Measurements from ENCODE around the gene OR7G1. TPM values are rescaled to one million over a fixed set of nuclear protein-coding genes. Genes with fewer than 3 reads are reported as not detected.

Gene OR7G1
- total RNA-seq, 1 experiment from 2014 or later = not detected

DNA sequence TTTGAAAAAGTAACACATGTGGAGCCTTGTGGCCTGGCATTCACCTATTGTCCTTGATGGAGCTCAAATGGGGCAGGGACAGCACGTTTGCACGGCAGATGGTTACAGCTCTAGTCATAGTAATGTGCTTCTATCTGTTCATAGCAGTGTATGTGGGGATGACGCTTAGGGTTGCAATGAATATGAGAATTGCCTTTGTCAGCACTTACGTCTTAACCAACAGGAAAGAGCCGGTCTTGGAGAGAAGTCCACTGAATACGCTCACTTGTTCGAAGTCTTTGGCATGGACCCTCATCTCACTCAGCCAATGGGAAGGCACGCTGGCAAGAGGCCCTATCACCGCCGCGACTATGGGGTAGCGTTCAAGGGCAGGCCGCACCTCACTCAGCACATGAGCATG lies 44.3 kb upstream of the OR7G1 start:
- Mint-ChIP-seq H3K36me3 (ENCODE audit: insufficient read depth in 1 of 3, low read depth in 3 of 3) (peaks cover 91 to 95% (median 93%) of the 10 kb centered on the region in 3 experiments), H3K9me3 (peaks cover 31 to 67% of the 10 kb centered on the region in 2 experiments), H3K27ac (peak overlapping the region in 1 of 3 experiments; percentile 46; a peak in 1 of 7 replicates), H3K4me1 (no peaks in the 10 kb centered on the region), H3K27me3 (ENCODE audit: low read depth) (no peaks in the 10 kb centered on the region; the same call in 1 of the 2 replicates), H3K4me3 (no peak overlapping the region)
- H3K79me1 ChIP-seq (ENCODE audit: insufficient read depth, low read depth, low read length, poor library complexity, severe bottlenecking) = peaks cover 19% of the 10 kb centered on the region
- no peak overlapping the region for H4K5ac ChIP-seq (ENCODE audit: insufficient read length, low read depth, low read length)
- H2BK12ac ChIP-seq (ENCODE audit: insufficient read length, low read depth, low read length) = no peak overlapping the region
- no peaks in the 10 kb centered on the region for H3K27me3 ChIP-seq (ENCODE audit: insufficient read depth, low read length)
- H2BK120ac ChIP-seq (ENCODE audit: low read depth, low read length, poor library complexity, severe bottlenecking) = no peak overlapping the region
- no peak overlapping the region for H2BK5ac ChIP-seq (ENCODE audit: insufficient read length, low read length)
- H4K20me1 ChIP-seq (ENCODE audit: control insufficient read depth, insufficient read depth, insufficient read length) = no peaks in the 10 kb centered on the region
- no peak overlapping the region for H4K8ac ChIP-seq (replicated peaks; ENCODE audit: insufficient read length, low read depth, low read length)
- no peak overlapping the region for H3K18ac ChIP-seq (ENCODE audit: insufficient read length, low read depth, low read length)
- H3K23ac ChIP-seq (ENCODE audit: insufficient read length, low read depth, low read length) = no peak overlapping the region
- H3K56ac ChIP-seq (ENCODE audit: insufficient read length, low read depth, low read length) = no peak overlapping the region
- H2BK20ac ChIP-seq (ENCODE audit: low read depth, low read length, poor library complexity, severe bottlenecking) = no peak overlapping the region
- no peak overlapping the region for H3K4me2 ChIP-seq (ENCODE audit: insufficient read depth, insufficient read length, low read length)
- peaks cover 13% of the 10 kb centered on the region; the same call in 1 of the 2 replicates for H3K79me2 ChIP-seq (ENCODE audit: insufficient read depth, low read length)
- no peak overlapping the region for H3T11ph ChIP-seq (ENCODE audit: low read length)
- peaks cover 7% of the 10 kb centered on the region for H3K9me3 ChIP-seq (ENCODE audit: control insufficient read depth, low read depth, low read length)
- H3K27ac ChIP-seq (ENCODE audit: insufficient read length, low read depth, low read length) = no peak overlapping the region
- no peaks in the 10 kb centered on the region for H3K23me2 ChIP-seq (ENCODE audit: insufficient read length, low read depth, low read length, poor library complexity, severe bottlenecking)
- no CpG with 5 or more reads among the region's 13 CpGs for WGBS (ENCODE audit: extremely low coverage, insufficient read length, low lambda C conversion rate)
- H4K91ac ChIP-seq (ENCODE audit: insufficient read length, low read depth, low read length) = no peak overlapping the region
- H2AK5ac ChIP-seq (ENCODE audit: insufficient read length, low read length) = no peak overlapping the region
- TF ChIP-seq CTCF (conservative IDR thresholded peaks at IDR 0.05) = no peak
- H3K4ac ChIP-seq (ENCODE audit: low read depth, low read length) = no peak overlapping the region
- no peak overlapping the region for H3K14ac ChIP-seq (ENCODE audit: insufficient read depth, low read length)
- no peaks in the 10 kb centered on the region for H3K4me1 ChIP-seq (ENCODE audit: insufficient read depth, low read length)
- H2AFZ ChIP-seq (ENCODE audit: low read length) = no peak overlapping the region
- no peak overlapping the region for H2BK15ac ChIP-seq (ENCODE audit: low read depth, low read length)
- DNase-seq = no peak
- no peak overlapping the region for H3K9ac ChIP-seq (ENCODE audit: extremely low read depth, insufficient read length, low read length)
